ENCODE measurements around the gene SNAP47.
A peak's percentile ranks its signal among the peaks of the same experiment; 100 is the strongest.

SNAP47 gene

GRCh38 chr1:227773558-227773957 is 38.3 kb downstream of the SNAP47 start:
- DNase-seq (ENCODE audit: low read depth): no peak
- H3K4me3 ChIP-seq (ENCODE audit: control insufficient read depth, low read depth, low read length): no peak overlapping the region
- TF ChIP-seq CTCF (conservative IDR thresholded peaks at IDR 0.05; ENCODE audit: control insufficient read depth, insufficient read depth, low read depth, low read length): no peak

GRCh38 chr1:227774051-227774731 is 39.0 kb downstream of the SNAP47 start:
- TF ChIP-seq CTCF (conservative IDR thresholded peaks at IDR 0.05; ENCODE audit: control insufficient read depth, insufficient read depth, low read depth, low read length): no peak
- no peak overlapping the region for H3K4me3 ChIP-seq (ENCODE audit: control insufficient read depth, low read depth, low read length)
- DNase-seq (ENCODE audit: low read depth): no peak

- peak; percentile 78 for DNase-seq (ENCODE audit: low read depth)
- H3K4me3 ChIP-seq (ENCODE audit: control insufficient read depth, low read depth, low read length): no peak overlapping the region
- TF ChIP-seq CTCF (conservative IDR thresholded peaks at IDR 0.05; ENCODE audit: control insufficient read depth, insufficient read depth, low read depth, low read length): no peak
These were observed 39.8 kb downstream of the SNAP47 start for GRCh38 chr1:227774821-227775661.

- H3K4me3 ChIP-seq (ENCODE audit: control insufficient read depth, low read depth, low read length): no peak overlapping the region
- TF ChIP-seq CTCF (conservative IDR thresholded peaks at IDR 0.05; ENCODE audit: control insufficient read depth, insufficient read depth, low read depth, low read length): no peak
- no peak for DNase-seq (ENCODE audit: low read depth)
These were observed 40.6 kb downstream of the SNAP47 start for GRCh38 chr1:227775841-227776240.

- no peak for TF ChIP-seq CTCF (conservative IDR thresholded peaks at IDR 0.05; ENCODE audit: control insufficient read depth, insufficient read depth, low read depth, low read length)
- no peak overlapping the region for H3K4me3 ChIP-seq (ENCODE audit: control insufficient read depth, low read depth, low read length)
- DNase-seq (ENCODE audit: low read depth): peak; percentile 65
These were observed 41.1 kb downstream of the SNAP47 start for GRCh38 chr1:227776331-227776771.

- H3K4me3 ChIP-seq (ENCODE audit: control insufficient read depth, low read depth, low read length): no peak overlapping the region
- TF ChIP-seq CTCF (conservative IDR thresholded peaks at IDR 0.05; ENCODE audit: control insufficient read depth, insufficient read depth, low read depth, low read length): no peak
- DNase-seq (ENCODE audit: low read depth): no peak
These were observed 41.9 kb downstream of the SNAP47 start for GRCh38 chr1:227777156-227777555.
